H9 (cell line): ENCODE measurements around the gene ANKZF1. TPM values are rescaled to one million over a fixed set of nuclear protein-coding genes. Genes with fewer than 3 reads are reported as not detected.
A peak's percentile ranks its signal among the peaks of the same experiment; 100 is the strongest.

ENCODE experiments used
- DNase-seq: peaks from one replicate; pipeline ENCODE4 v3.0.0-alpha.2; 2017
- H2AFZ ChIP-seq: one replicate; pipeline ENCODE4 v1.6.1; 2013; ENCODE audit warnings: mild to moderate bottlenecking, low read length, control low read depth, moderate library complexity
- H2AK5ac ChIP-seq: 2 replicates; pipeline ENCODE4 v1.6.1; 2013; ENCODE audit warnings: low read length, control low read depth, mixed read lengths; ENCODE audit not compliant: insufficient read length
- H2BK120ac ChIP-seq: one replicate; pipeline ENCODE4 v1.6.1; 2013; ENCODE audit warnings: low read depth, mild to moderate bottlenecking, low read length, control low read depth, inconsistent platforms; ENCODE audit not compliant: poor library complexity, severe bottlenecking
- H2BK12ac ChIP-seq: 2 replicates; pipeline ENCODE4 v1.6.1; 2013; ENCODE audit warnings: low read length, control low read depth, mixed read lengths, low read depth; ENCODE audit not compliant: insufficient read length
- H2BK15ac ChIP-seq: 2 replicates; pipeline ENCODE4 v1.6.1; 2013; ENCODE audit warnings: low read depth, low read length, control low read depth
- H2BK20ac ChIP-seq: one replicate; pipeline ENCODE4 v1.6.1; 2013; ENCODE audit warnings: low read depth, mild to moderate bottlenecking, low read length, control low read depth, inconsistent platforms; ENCODE audit not compliant: poor library complexity, severe bottlenecking
- H2BK5ac ChIP-seq: 2 replicates; pipeline ENCODE4 v1.6.1; 2013; ENCODE audit warnings: low read length, control low read depth, mixed read lengths; ENCODE audit not compliant: insufficient read length
- H3K14ac ChIP-seq: 2 replicates; pipeline ENCODE4 v1.6.1; 2013; ENCODE audit warnings: low read length, control low read depth; ENCODE audit not compliant: insufficient read depth
- H3K18ac ChIP-seq: 2 replicates; pipeline ENCODE4 v1.6.1; 2013; ENCODE audit warnings: low read depth, mild to moderate bottlenecking, mixed read lengths, low read length, control low read depth; ENCODE audit not compliant: insufficient read length
- H3K23ac ChIP-seq: 2 replicates; pipeline ENCODE4 v1.6.1; 2013; ENCODE audit warnings: low read length, control low read depth, mixed read lengths, low read depth; ENCODE audit not compliant: insufficient read length
- H3K23me2 ChIP-seq: 2 replicates; pipeline ENCODE4 v1.6.1; 2013; ENCODE audit warnings: low read depth, mild to moderate bottlenecking, mixed read lengths, low read length, control low read depth; ENCODE audit not compliant: insufficient read length, poor library complexity, severe bottlenecking
- H3K27ac ChIP-seq: 2 replicates; pipeline ENCODE4 v1.5.1; 2013; ENCODE audit warnings: low read length, control low read depth, mixed read lengths, low read depth; ENCODE audit not compliant: insufficient read length
- H3K27me3 ChIP-seq: 2 replicates; pipeline ENCODE4 v1.6.1; 2013; ENCODE audit warnings: low read length, control low read depth, inconsistent platforms; ENCODE audit not compliant: insufficient read depth
- H3K4ac ChIP-seq: 2 replicates; pipeline ENCODE4 v1.6.1; 2013; ENCODE audit warnings: low read depth, mild to moderate bottlenecking, control low read depth, inconsistent platforms, low read length, moderate library complexity
- H3K4me1 ChIP-seq: 2 replicates; pipeline ENCODE4 v1.6.1; 2013; ENCODE audit warnings: low read length, control low read depth, inconsistent platforms; ENCODE audit not compliant: insufficient read depth
- H3K4me2 ChIP-seq: 2 replicates; pipeline ENCODE4 v1.6.1; 2013; ENCODE audit warnings: low read length, control low read depth, mixed read lengths; ENCODE audit not compliant: insufficient read length, insufficient read depth
- H3K56ac ChIP-seq: 2 replicates; pipeline ENCODE4 v1.6.1; 2013; ENCODE audit warnings: low read depth, mild to moderate bottlenecking, mixed read lengths, low read length, control low read depth; ENCODE audit not compliant: insufficient read length
- H3K79me1 ChIP-seq: 2 replicates; pipeline ENCODE4 v1.6.1; 2013; ENCODE audit warnings: low read depth, mild to moderate bottlenecking, moderate library complexity, low read length, control low read depth, inconsistent platforms; ENCODE audit not compliant: insufficient read depth, poor library complexity, severe bottlenecking
- H3K79me2 ChIP-seq: 2 replicates; pipeline ENCODE4 v1.6.1; 2013; ENCODE audit warnings: low read length, control low read depth, inconsistent platforms; ENCODE audit not compliant: insufficient read depth
- H3K9ac ChIP-seq: 2 replicates; pipeline ENCODE4 v1.6.1; 2013; ENCODE audit warnings: low read length, control low read depth, mixed read lengths; ENCODE audit not compliant: insufficient read length; ENCODE audit errors: extremely low read depth
- H3K9me3 ChIP-seq: one replicate; pipeline ENCODE4 v1.6.1; 2013; ENCODE audit warnings: low read depth, low read length, inconsistent platforms; ENCODE audit not compliant: control insufficient read depth
- H3T11ph ChIP-seq: one replicate; pipeline ENCODE4 v1.6.1; 2013; ENCODE audit warnings: mild to moderate bottlenecking, low read length, control low read depth, inconsistent platforms
- H4K20me1 ChIP-seq: one replicate; pipeline ENCODE4 v1.6.1; 2013; ENCODE audit not compliant: control insufficient read depth, insufficient read length, insufficient read depth
- H4K5ac ChIP-seq: 2 replicates; pipeline ENCODE4 v1.6.1; 2013; ENCODE audit warnings: low read depth, mild to moderate bottlenecking, mixed read lengths, low read length, control low read depth; ENCODE audit not compliant: insufficient read length
- H4K8ac ChIP-seq: replicated peaks from 2 replicates; pipeline ENCODE4 v1.6.1; 2013; ENCODE audit warnings: low read length, control low read depth, mixed read lengths, low read depth; ENCODE audit not compliant: insufficient read length
- H4K91ac ChIP-seq: 2 replicates; pipeline ENCODE4 v1.6.1; 2013; ENCODE audit warnings: low read depth, mild to moderate bottlenecking, moderate library complexity, mixed read lengths, low read length, control low read depth; ENCODE audit not compliant: insufficient read length
- H3K27ac Mint-ChIP-seq, 3 experiments: 2 replicates in 2 of 3; 3 replicates in 1 of 3; pipeline ENCODE4 v1.8.0; 2020 to 2021; ENCODE audit warnings: mixed read lengths in 3 of 3, mild to moderate bottlenecking in 1 of 3, moderate library complexity in 1 of 3
- H3K27me3 Mint-ChIP-seq: 2 replicates; pipeline ENCODE4 v1.8.0; 2021; ENCODE audit warnings: low read depth, mild to moderate bottlenecking, moderate library complexity, mixed read lengths
- H3K36me3 Mint-ChIP-seq, 3 experiments: 2 replicates in 2 of 3; 3 replicates in 1 of 3; pipeline ENCODE4 v1.8.0; 2020 to 2021; ENCODE audit warnings: low read depth in 3 of 3, mixed read lengths in 3 of 3; ENCODE audit not compliant: insufficient read depth in 1 of 3
- H3K4me1 Mint-ChIP-seq, 2 experiments: 2 replicates each; pipeline ENCODE4 v1.8.0; 2020; ENCODE audit warnings: mixed read lengths in 2 of 2
- H3K4me3 Mint-ChIP-seq, 2 experiments: 2 replicates in 1 of 2; 3 replicates in 1 of 2; pipeline ENCODE4 v1.8.0; 2020 to 2021; ENCODE audit warnings: mild to moderate bottlenecking in 2 of 2, mixed read lengths in 2 of 2, moderate library complexity in 1 of 2
- H3K9me3 Mint-ChIP-seq, 2 experiments: 2 replicates in 1 of 2; 3 replicates in 1 of 2; pipeline ENCODE4 v1.8.0; 2020; ENCODE audit warnings: mild to moderate bottlenecking in 2 of 2, mixed read lengths in 2 of 2, moderate library complexity in 1 of 2
- CTCF ChIP-seq: fragments of 200-600 bp; sonication (generic); conservative IDR thresholded peaks from 3 replicates; pipeline ENCODE4 v1.8.0; 2021; ENCODE audit warnings: antibody characterized with exemption, mild to moderate bottlenecking
- WGBS: extraction: QIAGEN DNeasy Blood & Tissue Kit; methylation state at CpG from one replicate; pipeline ENCODE4 v1.1.7; 2013; ENCODE audit warnings: missing lambda C conversion rate, low lambda C conversion rate, mixed read lengths; ENCODE audit not compliant: insufficient read length; ENCODE audit errors: extremely low coverage; 5-methylcytosine and 5-hydroxymethylcytosine counted together
- total RNA-seq: library from RNA; stranded (reverse); gene quantifications from 2 replicates; pipeline ENCODE4 v1.2.1, GENCODE V29; 2021

ANKZF1 gene
- total RNA-seq, 1 experiment from 2014 or later = 55.4 TPM

GRCh38 chr2:219279151-219279915 is 49.7 kb downstream of the ANKZF1 start, which contains the start of gene DNAJB2:
DNAJB2 (plus strand) TSS chr2:219279366; CDS start chr2:219279834, 468 bp downstream.
- H3K27me3 Mint-ChIP-seq = peaks cover 2% of the 10 kb centered on the region

More at GRCh38 chr2:219279151-219279915, 49.7 kb downstream of the ANKZF1 start, which contains the start of gene DNAJB2:
- DNase-seq = peak; percentile 97
- Histone ChIP-seq H2BK120ac (no peak within 1 kb of the TSS), H3K27ac (no peak within 1 kb of the TSS), H3K79me1 (no peaks in the 10 kb centered on the region), H3K27me3 (no peaks in the 10 kb centered on the region), H4K5ac (no peak within 1 kb of the TSS), H3K18ac (peak within 1 kb of the TSS; percentile 83), H3K9me3 (no peaks in the 10 kb centered on the region), H3K56ac (no peak within 1 kb of the TSS), H3K79me2 (no peaks in the 10 kb centered on the region), H3K14ac (peak within 1 kb of the TSS; percentile 81), H2AK5ac (peak within 1 kb of the TSS; percentile 3), H3K4me1 (peaks cover 3% of the 10 kb centered on the region; the same call in 1 of the 2 replicates), H4K20me1 (no peaks in the 10 kb centered on the region), H2BK15ac (no peak within 1 kb of the TSS; the same call in 1 of the 2 replicates), H2AFZ (no peak within 1 kb of the TSS), H3T11ph (no peak within 1 kb of the TSS), H3K23ac (no peak within 1 kb of the TSS), H2BK12ac (no peak within 1 kb of the TSS), H2BK5ac (no peak within 1 kb of the TSS), H4K91ac (no peak within 1 kb of the TSS), H2BK20ac (no peak within 1 kb of the TSS), H3K4me2 (peak within 1 kb of the TSS; percentile 96), H3K9ac (peak within 1 kb of the TSS; percentile 54), H3K23me2 (peaks cover 12% of the 10 kb centered on the region), H3K4ac (no peak within 1 kb of the TSS), H4K8ac (no peak within 1 kb of the TSS)
- peaks cover 4 to 30% (median 14%) of the 10 kb centered on the region in 3 experiments; a peak in 6 of 7 replicates for H3K36me3 Mint-ChIP-seq
- no peaks in the 10 kb centered on the region for H3K9me3 Mint-ChIP-seq
- TF ChIP-seq CTCF = no peak; the same call in 2 of the 3 replicates
- WGBS = no CpG with 5 or more reads among the region's 65 CpGs
- H3K27ac Mint-ChIP-seq = peak within 1 kb of the TSS; percentile 85 to 93 (median 89); a peak in 6 of 7 replicates
- H3K4me3 Mint-ChIP-seq = peak within 1 kb of the TSS; percentile 77 to 89
- peaks cover 34 to 37% of the 10 kb centered on the region in 2 experiments for H3K4me1 Mint-ChIP-seq
